ENCODE measurements around the gene SPG7.

SPG7 gene

GRCh38 chr16:89519881-89520280 lies 11.7 kb downstream of the SPG7 start:
- H3K36me3 ChIP-seq (ENCODE audit: insufficient read depth, insufficient read length, low read length): peaks cover 90% of the 10 kb centered on the region

GRCh38 chr16:89522287-89522686 lies 14.1 kb downstream of the SPG7 start:
- TF ChIP-seq SUZ12 (IDR thresholded peaks at IDR 0.05; ENCODE audit: extremely low read depth, insufficient read depth, insufficient read length) (no peak), ZNF274 (IDR thresholded peaks at IDR 0.05; ENCODE audit: low read depth, low read length) (no peak), YY1 (IDR thresholded peaks at IDR 0.05; ENCODE audit: insufficient read depth, insufficient read length) (no peak)
- DNase-seq (ENCODE audit: low read depth, low spot score): no peak
- Histone ChIP-seq H3K4me3 (ENCODE audit: insufficient read length, low read depth) (no peak overlapping the region), H3K36me3 (ENCODE audit: insufficient read depth, insufficient read length, low read length) (peaks cover 98% of the 10 kb centered on the region), H3K4me1 (ENCODE audit: insufficient read depth, insufficient read length) (peaks cover 8% of the 10 kb centered on the region), H3K9me3 (ENCODE audit: insufficient read depth, low read length) (no peaks in the 10 kb centered on the region), H3K27me3 (ENCODE audit: insufficient read depth, insufficient read length) (no peaks in the 10 kb centered on the region), H3K9ac (ENCODE audit: insufficient read length, low read depth) (no peak overlapping the region)

More at GRCh38 chr16:89519881-89520280, 11.7 kb downstream of the SPG7 start:
- TF ChIP-seq YY1 (IDR thresholded peaks at IDR 0.05; ENCODE audit: insufficient read depth, insufficient read length): no peak
- TF ChIP-seq SUZ12 (IDR thresholded peaks at IDR 0.05; ENCODE audit: extremely low read depth, insufficient read depth, insufficient read length): no peak
- no peak for TF ChIP-seq ZNF274 (IDR thresholded peaks at IDR 0.05; ENCODE audit: low read depth, low read length)
- no peaks in the 10 kb centered on the region for H3K9me3 ChIP-seq (ENCODE audit: insufficient read depth, low read length)
- no peaks in the 10 kb centered on the region for H3K27me3 ChIP-seq (ENCODE audit: insufficient read depth, insufficient read length)
- H3K4me1 ChIP-seq (ENCODE audit: insufficient read depth, insufficient read length): peaks cover 8% of the 10 kb centered on the region
- no peak overlapping the region for H3K9ac ChIP-seq (ENCODE audit: insufficient read length, low read depth)
- DNase-seq (ENCODE audit: low read depth, low spot score): no peak
- H3K4me3 ChIP-seq (ENCODE audit: insufficient read length, low read depth): no peak overlapping the region

GRCh38 chr16:89523680-89524344 lies 15.6 kb downstream of the SPG7 start:
- no peak for DNase-seq (ENCODE audit: low read depth, low spot score)
- Histone ChIP-seq H3K9me3 (ENCODE audit: insufficient read depth, low read length) (no peaks in the 10 kb centered on the region), H3K4me3 (ENCODE audit: insufficient read length, low read depth) (no peak overlapping the region), H3K9ac (ENCODE audit: insufficient read length, low read depth) (no peak overlapping the region), H3K36me3 (ENCODE audit: insufficient read depth, insufficient read length, low read length) (peaks cover 98% of the 10 kb centered on the region), H3K27me3 (ENCODE audit: insufficient read depth, insufficient read length) (no peaks in the 10 kb centered on the region), H3K4me1 (ENCODE audit: insufficient read depth, insufficient read length) (peaks cover 8% of the 10 kb centered on the region)
- TF ChIP-seq YY1 (IDR thresholded peaks at IDR 0.05; ENCODE audit: insufficient read depth, insufficient read length): no peak
- TF ChIP-seq ZNF274 (IDR thresholded peaks at IDR 0.05; ENCODE audit: low read depth, low read length): no peak
- no peak for TF ChIP-seq SUZ12 (IDR thresholded peaks at IDR 0.05; ENCODE audit: extremely low read depth, insufficient read depth, insufficient read length)

GRCh38 chr16:89525146-89525913 lies 17.1 kb downstream of the SPG7 start:
- Histone ChIP-seq H3K4me1 (ENCODE audit: insufficient read depth, insufficient read length) (peaks cover 8% of the 10 kb centered on the region), H3K36me3 (ENCODE audit: insufficient read depth, insufficient read length, low read length) (peaks cover 98% of the 10 kb centered on the region), H3K27me3 (ENCODE audit: insufficient read depth, insufficient read length) (no peaks in the 10 kb centered on the region), H3K9me3 (ENCODE audit: insufficient read depth, low read length) (no peaks in the 10 kb centered on the region), H3K9ac (ENCODE audit: insufficient read length, low read depth) (no peak overlapping the region), H3K4me3 (ENCODE audit: insufficient read length, low read depth) (no peak overlapping the region)
- TF ChIP-seq ZNF274 (IDR thresholded peaks at IDR 0.05; ENCODE audit: low read depth, low read length) (no peak), YY1 (IDR thresholded peaks at IDR 0.05; ENCODE audit: insufficient read depth, insufficient read length) (no peak), SUZ12 (IDR thresholded peaks at IDR 0.05; ENCODE audit: extremely low read depth, insufficient read depth, insufficient read length) (no peak)
- no peak for DNase-seq (ENCODE audit: low read depth, low spot score)

- no peak for DNase-seq (ENCODE audit: low read depth, low spot score)
- H3K9me3 ChIP-seq (ENCODE audit: insufficient read depth, low read length): no peaks in the 10 kb centered on the region
- H3K4me3 ChIP-seq (ENCODE audit: insufficient read length, low read depth): no peak overlapping the region
- TF ChIP-seq ZNF274 (IDR thresholded peaks at IDR 0.05; ENCODE audit: low read depth, low read length): no peak
- no peak for TF ChIP-seq YY1 (IDR thresholded peaks at IDR 0.05; ENCODE audit: insufficient read depth, insufficient read length)
- H3K36me3 ChIP-seq (ENCODE audit: insufficient read depth, insufficient read length, low read length): peaks cover 96% of the 10 kb centered on the region
- no peaks in the 10 kb centered on the region for H3K27me3 ChIP-seq (ENCODE audit: insufficient read depth, insufficient read length)
- H3K4me1 ChIP-seq (ENCODE audit: insufficient read depth, insufficient read length): peaks cover 3% of the 10 kb centered on the region
- no peak overlapping the region for H3K9ac ChIP-seq (ENCODE audit: insufficient read length, low read depth)
Measured at GRCh38 chr16:89529097-89529496, 20.9 kb downstream of the SPG7 start.

- Histone ChIP-seq H3K9ac (ENCODE audit: insufficient read length, low read depth) (no peak overlapping the region), H3K36me3 (ENCODE audit: insufficient read depth, insufficient read length, low read length) (peaks cover 96% of the 10 kb centered on the region), H3K4me1 (ENCODE audit: insufficient read depth, insufficient read length) (no peaks in the 10 kb centered on the region), H3K4me3 (ENCODE audit: insufficient read length, low read depth) (no peak overlapping the region), H3K27me3 (ENCODE audit: insufficient read depth, insufficient read length) (no peaks in the 10 kb centered on the region), H3K9me3 (ENCODE audit: insufficient read depth, low read length) (no peaks in the 10 kb centered on the region)
- DNase-seq (ENCODE audit: low read depth, low spot score): no peak
- TF ChIP-seq ZNF274 (IDR thresholded peaks at IDR 0.05; ENCODE audit: low read depth, low read length) (no peak), SUZ12 (IDR thresholded peaks at IDR 0.05; ENCODE audit: extremely low read depth, insufficient read depth, insufficient read length) (no peak), YY1 (IDR thresholded peaks at IDR 0.05; ENCODE audit: insufficient read depth, insufficient read length) (no peak)
Measured at GRCh38 chr16:89530401-89531381, 22.5 kb downstream of the SPG7 start.

Data from NT2/D1 (cell line).